HG02763 (cell line): Measurements from ENCODE around the gene KIF18A.
A peak's percentile ranks its signal among the peaks of the same experiment; 100 is the strongest.
"Not testable (repeated sequence)": the region's sequence is repeated elsewhere in the genome, so short reads cannot be mapped to it uniquely, and the experiment has no call there.

ENCODE experiments used
- ATAC-seq: cut with Tn5 transposase; IDR thresholded peaks from one replicate; pipeline ENCODE4 v1.9.1; 2021; ENCODE audit warnings: mild to moderate bottlenecking, moderate library complexity; ENCODE audit not compliant: unreplicated experiment

KIF18A gene

DNA sequence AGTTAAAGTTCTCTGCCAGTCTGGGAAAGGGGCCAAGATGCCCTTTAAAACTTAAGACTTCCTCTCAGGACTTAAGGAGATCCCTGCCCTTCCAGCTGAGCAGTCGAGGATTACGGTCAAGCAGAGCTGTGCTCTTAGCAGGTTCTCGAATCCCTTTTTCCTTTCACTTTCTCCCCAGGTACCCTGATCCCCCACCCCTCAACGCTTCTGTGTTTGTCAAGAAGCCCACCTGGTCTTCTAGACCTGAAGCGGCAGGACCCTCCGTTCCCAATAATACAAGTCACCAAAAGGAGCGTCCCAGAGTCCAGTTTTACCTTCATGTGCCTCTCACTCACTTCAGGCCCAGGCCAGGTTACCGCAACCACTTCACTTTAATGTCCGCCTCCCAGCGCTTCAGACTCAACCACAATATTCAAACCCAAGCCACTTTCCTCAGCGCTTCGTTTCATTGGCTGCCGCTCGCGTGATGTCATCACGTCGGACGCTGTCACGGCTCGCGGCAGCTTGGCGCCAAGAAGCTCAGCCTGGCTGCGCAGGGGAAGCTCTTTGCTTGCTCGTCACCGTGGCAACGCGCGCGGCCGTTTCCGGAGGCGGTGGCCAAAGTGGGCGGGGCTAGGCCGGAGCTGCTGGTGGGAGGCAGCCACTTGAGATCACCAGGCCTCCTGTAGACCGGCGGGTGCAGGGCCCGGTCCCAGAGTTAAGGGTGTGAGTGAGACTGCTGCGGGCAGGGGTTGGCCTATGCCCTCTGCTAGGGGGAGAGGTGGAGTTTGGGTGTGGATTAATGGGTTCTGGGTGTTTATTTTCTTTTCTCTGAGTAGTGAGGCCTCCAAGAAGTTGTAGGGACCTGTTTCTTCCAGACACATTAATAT, at the start of gene KIF18A, which contains the start of gene METTL15:
Gene KIF18A (minus strand): TSS at position 407 of the 869 bp plus-strand sequence. CDS start 10,209 bp downstream, outside the sequence.
Gene METTL15 (plus strand): TSS at position 639 of the 869 bp plus-strand sequence. CDS start 4,947 bp downstream, outside the sequence.
- ATAC-seq, result peak; percentile 95

DNA sequence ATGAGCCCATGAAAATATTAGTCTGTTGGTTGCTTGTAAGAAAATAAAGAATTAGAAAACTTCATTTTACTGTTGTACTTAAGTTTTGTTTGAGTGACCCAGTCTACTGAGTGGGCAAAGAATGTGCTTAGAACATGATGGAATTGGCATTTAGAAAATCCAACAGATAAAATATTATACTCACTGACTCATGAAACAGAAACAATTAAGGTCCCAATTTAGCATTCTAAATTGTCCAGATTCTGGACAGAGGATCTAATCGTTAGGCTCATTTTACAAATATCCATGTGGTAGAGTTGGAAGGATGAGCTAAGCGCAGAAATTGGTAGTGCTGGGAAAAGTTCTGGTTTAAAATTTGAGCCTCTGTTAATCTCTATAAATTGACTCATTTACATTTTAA, 45.6 kb upstream of the KIF18A start:
- no peak for ATAC-seq

DNA sequence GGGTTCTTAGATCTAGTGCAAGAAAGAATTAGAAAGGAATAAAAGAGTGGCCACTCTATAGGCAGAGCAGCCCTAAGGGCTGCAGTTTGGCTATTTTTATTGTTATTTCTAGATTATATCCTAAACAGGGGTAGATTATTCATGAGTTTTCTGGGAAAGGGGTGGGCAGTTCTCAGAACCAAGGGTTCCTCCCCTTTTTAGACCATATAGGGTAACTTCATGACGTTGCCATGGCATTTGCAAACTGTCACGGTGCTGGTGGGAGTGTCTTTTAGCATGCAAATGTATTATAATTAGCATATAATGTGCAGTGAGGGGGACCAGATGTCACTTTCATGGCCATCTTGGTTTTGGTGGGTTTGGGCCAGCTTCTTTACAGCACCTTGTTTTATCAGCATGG, 44.8 kb upstream of the KIF18A start:
- ATAC-seq, result no peak

DNA sequence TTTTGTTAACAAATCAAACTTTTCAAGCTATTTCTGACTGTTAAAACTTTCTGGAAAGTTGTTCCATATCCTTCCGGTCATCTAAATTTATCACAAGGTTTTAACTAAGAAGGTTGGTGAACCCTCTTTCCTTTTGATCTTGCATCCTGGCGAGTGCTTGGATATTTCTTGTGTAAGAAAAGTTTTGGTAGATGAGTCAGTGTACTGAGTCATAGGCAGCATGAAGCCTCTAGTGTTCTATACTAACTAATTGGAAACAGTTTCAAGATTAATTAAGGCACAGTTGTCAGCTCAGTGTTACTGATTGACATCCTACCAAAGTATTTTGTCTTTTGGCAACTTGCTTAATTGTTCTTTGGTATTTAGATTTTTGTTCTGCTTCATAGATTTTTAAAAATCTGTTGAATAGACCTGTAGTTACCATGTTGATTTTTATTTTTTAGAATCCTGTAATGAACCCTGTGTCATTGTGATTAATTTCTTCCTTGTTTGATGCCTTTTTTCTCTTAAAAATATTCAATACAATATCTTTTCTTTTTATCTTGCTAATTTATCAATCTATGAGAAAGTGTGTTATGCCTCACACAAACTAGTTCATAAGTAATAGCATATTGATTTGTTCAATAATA, 38.3 kb upstream of the KIF18A start:
- no peak for ATAC-seq

DNA sequence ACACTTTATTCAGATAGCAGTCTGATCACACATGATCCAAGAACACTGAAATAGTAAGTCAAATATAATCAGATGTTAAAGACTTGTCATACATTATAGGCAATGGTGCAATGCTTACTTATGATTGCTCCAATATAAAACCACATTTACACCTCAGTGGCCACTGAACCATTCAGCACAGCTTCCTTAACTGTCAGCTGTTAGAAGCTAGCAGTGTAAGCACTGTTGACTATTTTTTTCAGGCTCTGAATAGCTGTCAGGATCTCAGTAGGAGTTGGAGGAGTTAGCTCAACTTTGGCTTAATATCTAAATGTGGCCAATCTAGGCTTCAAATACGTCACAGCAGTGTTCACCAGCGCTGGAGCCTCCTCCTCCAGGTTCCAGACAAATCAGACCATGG, 36.9 kb upstream of the KIF18A start:
- no peak for ATAC-seq

DNA sequence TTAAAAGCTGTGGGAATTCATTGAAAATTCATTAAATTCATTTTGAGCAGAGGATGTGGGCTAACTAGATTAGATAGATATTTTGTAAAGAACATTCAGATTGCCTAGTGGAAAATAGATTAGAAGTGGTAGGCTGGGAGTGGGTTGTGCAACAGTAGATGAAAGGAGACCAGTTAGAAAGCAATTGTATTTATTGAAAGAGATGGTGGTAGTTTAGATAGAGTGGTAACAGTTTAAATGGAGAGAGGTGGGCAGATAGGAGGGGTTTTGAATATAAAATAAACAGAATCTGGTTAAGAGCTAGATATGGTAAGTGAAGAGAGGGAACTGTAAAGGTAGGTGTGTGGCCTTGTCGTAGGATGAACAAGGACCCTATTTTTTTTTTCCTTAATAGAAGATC, 34.8 kb upstream of the KIF18A start:
- no peak for ATAC-seq

DNA sequence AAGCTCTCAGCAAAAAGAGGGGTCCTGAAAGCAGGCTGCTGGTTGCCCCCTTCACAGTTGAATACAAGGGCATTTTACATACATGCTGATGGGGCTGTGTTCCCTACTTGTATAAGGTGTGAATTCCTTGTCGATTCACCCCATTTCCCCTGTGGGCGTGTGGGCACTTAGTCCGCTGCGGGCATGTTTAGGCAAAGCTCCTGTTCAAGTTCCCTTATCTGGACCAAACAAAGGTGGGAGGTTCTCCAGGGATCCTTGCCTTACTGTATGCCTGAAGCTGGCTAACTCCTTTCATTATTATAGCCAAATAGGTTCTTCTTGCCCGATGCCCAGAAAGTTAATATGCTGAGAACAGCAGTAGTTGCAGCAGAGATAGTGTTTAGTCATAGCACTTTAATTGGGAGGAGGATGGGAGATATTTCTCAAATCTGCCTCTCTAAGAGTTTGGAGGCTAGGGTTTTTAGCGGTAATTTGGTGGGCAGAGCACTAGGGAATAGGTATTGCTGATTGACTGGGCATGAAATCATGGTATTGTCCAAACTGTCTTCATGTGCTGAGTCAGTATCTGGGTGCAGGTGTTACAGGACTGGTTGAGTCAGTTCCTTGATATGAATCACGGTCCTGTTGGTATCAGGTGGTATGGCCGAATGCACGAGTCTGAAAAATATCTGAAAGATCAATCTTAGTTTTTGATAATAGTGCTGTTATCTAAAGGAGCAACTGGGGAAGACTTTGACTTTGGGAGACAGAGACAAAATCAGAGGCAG, 32.9 kb upstream of the KIF18A start:
- no peak for ATAC-seq

DNA sequence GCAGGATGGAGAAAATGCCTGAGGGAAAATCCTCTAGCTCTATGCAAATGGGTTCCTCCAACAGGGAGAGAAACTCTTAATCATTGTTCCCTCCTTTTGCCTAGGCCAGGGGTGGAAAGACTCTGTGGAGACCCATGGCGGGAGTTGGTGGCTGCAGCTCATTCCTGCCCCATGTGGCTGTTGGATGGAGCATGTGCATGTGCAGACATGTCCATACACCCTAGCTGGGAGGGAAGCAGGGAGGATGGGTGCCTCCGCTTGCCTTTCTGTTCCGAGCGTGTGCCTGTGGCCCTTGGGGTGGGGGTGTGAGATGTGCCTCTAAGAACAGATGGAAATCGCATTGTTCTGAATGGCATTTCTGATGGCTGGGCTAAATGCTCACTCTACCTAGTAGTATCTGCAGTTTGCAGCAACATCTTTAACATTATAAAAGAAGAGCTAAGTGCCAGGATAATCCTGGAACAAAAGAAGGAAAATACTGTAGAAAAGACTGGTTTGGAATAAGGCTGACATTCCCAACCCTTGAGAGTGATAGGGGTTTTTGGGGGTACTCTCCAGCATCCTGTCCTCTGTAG, 32.0 kb upstream of the KIF18A start:
- ATAC-seq, result no peak

DNA sequence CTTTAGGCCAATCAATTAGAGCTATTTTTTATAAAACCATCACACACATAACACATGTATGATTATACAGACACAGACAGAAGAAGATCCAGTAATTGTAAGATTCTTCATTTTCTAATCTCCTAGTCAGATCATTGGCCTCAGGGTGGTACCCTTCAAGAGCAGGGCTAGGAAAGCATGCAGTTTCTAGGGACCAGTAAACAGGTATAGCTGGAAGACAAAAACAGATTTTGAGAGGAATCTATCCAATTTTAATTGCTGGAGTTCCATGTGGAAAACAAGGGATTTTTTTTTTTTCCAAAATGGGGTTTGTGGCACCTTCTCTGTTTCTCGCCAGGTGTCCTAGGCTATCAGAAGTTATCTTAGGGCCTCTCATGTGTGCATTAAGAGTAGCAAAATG, 29.9 kb upstream of the KIF18A start:
- no peak for ATAC-seq

DNA sequence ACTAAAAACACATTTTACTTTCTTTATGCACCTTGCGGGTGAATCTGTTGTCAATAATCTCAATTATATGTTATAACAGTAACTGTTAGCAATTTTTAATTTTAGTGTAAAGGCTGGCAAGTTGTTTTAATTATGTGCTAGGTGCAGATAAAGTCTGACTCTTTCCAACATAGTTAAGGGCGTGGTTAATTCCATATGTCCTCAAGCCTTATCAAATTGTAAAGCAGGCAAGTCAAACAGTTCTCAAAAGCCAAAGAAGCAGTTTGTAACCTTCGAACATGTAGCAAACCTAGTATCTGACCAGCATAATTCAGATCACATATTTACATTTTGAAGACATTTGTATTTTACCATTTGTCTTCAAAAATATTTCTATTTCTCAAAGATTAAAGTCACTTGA, 29.4 kb upstream of the KIF18A start:
- no peak for ATAC-seq

DNA sequence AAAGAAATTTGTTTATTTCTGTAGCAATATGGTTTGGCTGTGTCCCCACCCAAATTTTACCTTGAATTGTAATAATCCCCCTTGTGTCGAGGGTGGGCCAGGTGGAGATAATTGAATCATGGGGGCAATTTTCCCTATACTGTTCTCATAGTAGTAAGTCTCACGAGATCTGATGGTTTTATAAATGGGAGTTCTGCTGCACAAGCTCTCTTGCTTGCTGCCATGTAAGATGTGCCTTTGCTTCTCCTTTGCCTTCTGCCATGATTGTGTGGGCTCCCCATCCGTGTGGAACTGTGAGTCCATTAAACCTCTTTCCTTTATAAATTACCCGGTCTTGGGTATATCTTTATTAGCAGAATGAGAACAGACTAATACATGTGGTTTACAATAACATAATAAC, 28.2 kb upstream of the KIF18A start:
- not testable (repeated sequence) for ATAC-seq

DNA sequence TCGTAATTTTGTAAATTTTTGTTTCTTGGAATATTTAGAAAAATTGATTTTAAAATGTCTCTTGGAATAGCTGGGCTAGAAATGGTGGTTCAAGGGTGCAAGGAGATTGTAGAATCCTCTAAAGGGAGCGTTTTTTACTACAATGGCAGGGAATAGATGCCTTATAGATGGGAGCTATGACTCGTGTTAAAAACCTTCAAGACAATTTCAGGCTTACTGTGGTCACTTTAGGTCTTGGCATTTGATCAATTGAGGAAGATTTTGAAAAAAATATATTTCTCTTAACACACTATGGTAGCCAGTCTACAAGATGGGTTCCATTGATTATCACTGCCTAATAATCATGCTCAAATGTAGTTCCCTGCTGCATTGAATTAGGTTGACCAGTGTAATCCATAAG, 25.2 kb upstream of the KIF18A start:
- ATAC-seq, result no peak

DNA sequence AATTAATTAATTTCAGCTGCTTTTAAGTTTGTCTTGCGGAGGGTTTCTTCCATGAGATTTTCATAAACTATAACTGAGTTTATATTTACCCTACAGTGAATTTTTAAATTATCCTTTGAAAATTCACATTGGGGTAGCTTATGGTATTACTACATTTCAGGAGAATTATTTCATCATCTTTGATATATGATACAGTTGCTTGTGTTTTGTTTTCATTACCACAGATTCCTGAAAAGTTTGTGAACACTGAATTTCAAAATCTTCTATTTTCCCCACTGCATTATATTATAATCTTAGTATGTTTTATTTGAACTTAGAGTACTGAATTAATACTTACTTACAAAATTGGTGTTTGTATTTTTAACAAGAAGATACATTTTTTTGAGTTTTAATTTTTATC, 24.6 kb upstream of the KIF18A start:
- no peak for ATAC-seq

DNA sequence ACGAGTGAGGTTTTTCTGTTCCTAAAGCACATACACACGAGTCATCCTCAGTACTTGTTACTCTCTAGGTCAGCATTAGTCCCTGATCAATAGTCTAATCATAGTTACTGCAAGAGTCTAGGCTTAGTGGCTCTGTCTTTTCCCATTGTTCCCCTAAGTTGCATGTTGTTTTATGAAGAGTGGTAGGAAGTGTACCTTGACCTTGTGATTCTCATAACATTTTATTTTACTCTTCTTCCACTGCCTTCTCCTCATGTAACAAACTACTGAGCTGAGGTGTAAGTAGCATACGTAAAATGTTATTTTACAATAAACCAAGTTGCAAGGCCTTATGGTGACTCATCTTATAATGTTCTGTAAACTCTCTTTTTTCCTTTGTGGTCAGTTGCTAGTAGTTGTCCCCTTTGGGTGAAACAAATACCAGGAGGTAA, 15.2 kb upstream of the KIF18A start:
- ATAC-seq, result no peak

DNA sequence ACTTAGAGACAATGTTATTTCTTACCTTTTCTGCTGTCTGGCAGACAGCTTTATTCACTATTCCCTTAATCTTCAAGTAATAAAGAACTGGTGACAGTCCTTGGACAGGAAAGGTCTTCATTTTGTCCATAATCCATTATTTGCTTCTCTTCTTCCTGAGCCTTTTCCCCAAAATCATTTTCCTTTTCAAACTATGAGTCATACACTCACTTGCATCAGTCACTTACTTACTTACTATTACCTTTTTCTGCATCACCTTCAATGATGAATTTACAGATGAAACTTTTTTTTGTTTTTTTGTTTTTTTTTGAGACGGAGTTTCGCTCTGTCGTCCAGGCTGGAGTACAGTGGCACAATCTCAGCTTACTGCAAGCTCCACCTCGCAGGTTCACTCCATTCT, 9.8 kb upstream of the KIF18A start:
- ATAC-seq, result no peak

DNA sequence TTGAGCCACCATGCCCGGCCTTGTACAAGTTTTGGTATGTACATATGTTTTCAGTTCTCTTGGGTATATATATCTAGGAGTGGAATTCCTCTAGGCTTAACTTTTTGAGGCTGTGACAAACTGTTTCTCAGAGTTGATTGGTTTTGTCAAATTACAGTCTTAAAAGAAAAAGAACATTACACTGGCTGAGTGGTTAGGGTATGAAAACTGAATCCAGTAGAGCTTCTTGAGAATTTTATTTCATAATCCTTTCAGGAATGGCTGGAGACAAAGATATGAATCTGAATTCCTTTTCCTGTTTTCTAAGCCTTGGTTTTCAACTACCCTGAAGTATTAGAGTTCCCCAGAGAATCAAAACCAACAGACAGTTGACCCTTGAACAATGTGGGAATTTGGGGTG, 6.8 kb upstream of the KIF18A start:
- ATAC-seq, result no peak

DNA sequence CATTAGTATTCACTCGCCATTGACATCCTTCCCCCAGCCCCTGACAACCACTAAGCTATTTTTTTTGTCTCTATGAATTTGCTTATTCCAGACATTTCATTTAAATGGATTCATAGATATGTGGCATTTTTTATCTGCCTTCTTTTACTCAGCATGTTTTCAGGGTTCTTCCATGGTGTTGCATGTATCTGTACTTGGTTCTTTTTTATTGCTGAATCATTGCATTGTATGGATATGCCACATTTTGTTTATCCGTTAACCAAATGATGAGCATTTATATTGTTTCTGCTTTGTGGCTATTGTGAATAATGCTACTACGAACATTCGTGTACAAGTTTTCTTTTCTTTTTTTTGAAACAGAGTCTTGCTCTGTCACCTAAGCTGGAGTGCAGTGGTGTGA, 6.2 kb upstream of the KIF18A start:
- no peak for ATAC-seq

DNA sequence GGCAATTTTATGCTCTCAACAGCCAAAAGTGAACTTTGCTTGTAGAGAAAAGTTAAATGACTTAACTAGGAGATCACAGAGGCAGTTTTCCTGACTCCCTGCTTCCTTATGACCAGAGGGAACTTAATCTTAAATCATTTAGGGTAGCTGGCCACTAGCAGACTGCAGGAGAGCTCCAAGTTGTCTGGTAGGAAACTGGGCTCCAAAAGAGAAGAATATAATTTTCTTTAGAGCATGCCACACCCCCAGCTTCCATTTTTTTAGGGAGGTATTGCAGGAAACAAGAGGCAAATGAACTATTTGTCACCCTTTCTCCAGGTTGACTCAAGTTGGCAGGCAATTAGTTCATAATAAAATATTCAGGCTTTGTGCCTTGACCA, 2.9 kb upstream of the KIF18A start:
- no peak for ATAC-seq

DNA sequence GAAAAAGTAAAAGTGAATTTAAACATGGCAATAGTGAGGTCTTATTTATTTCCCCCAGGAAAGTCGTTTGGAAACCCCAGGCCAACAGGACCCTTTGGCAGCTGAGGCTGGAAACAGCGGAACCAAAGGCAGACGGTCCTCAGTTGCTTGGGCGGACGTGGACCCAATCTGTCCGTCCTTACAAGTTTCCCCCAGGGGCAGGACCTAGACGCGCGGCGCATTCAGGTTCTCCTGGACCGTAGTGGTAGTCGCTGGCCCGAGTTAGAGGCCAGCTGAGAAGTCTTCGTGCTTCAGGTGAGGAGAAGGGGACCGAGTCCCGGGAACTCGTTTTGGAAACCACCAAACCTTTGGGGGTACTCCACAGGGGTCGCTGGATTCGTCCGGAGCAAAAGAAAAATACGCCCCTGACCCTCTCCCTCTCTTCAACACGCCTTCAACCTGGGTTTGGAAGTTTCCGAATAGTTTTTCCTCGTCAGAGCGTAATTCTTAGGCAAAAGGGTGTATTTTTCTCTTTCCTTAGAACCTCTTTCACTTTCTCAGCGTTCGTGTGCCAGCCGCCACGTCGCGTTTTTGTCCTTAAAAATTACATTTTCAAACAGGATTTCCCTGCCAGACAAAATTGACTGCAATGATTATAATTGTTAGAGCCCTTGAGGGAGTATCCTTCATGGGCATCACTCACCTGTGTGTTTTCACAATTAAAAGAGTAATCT, 2.3 kb upstream of the KIF18A start:
- peak; percentile 41 for ATAC-seq

DNA sequence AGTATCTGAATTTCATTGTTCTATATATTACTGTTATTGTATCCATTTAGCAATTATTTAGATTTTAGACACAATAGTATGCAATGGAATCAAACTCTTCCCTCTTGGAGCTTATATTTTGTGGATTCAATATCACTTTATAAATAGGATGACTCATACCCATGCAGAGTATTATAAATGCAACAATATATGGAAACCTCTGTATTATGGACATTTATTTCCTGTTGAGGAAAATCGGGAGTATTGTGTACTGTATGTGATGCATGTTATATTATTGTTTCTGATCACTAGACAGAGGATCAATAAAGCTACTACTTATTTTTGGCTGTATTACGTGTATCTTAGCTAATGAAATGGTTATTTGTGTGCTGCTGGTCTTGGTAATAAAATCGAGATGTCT, 1.0 kb upstream of the KIF18A start:
- no peak for ATAC-seq
